H4 (cell line): ENCODE measurements around the gene SLC19A3. TPM values are rescaled to one million over a fixed set of nuclear protein-coding genes. Genes with fewer than 3 reads are reported as not detected.
"Not testable (repeated sequence)": the region's sequence is repeated elsewhere in the genome, so short reads cannot be mapped to it uniquely, and the experiment has no call there.

ENCODE experiments used
- DNase-seq: peaks from one replicate; pipeline ENCODE4 v3.0.0-alpha.2; 2015; ENCODE audit warnings: low spot score
- total RNA-seq: library from RNA; depleted of rRNA; stranded (reverse); fragments of >200 nt; shearing (Covaris generic); gene quantifications from 2 replicates; pipeline ENCODE4 v1.2.3, GENCODE V29; 2014

The SLC19A3 gene
- total RNA-seq, 1 experiment from 2014 or later: 0.27 TPM

GRCh38 chr2:227703280-227703732 is 14.5 kb downstream of the SLC19A3 start:
- peak; percentile 53 for DNase-seq

- no peak for DNase-seq
These were observed 16.3 kb downstream of the SLC19A3 start for GRCh38 chr2:227701556-227701955.

GRCh38 chr2:227696990-227697679 is 20.7 kb downstream of the SLC19A3 start:
- no peak for DNase-seq

GRCh38 chr2:227687189-227687588 is 30.6 kb downstream of the SLC19A3 start:
- DNase-seq: no peak

- no peak for DNase-seq
These were observed 33.6 kb downstream of the SLC19A3 start for GRCh38 chr2:227684258-227684657.

- DNase-seq: no peak
These were observed 39.9 kb downstream of the SLC19A3 start for GRCh38 chr2:227677928-227678327.

- DNase-seq: no peak
These were observed 43.3 kb downstream of the SLC19A3 start for GRCh38 chr2:227674485-227674884.

GRCh38 chr2:227673620-227674019 is 44.2 kb downstream of the SLC19A3 start:
- DNase-seq: not testable (repeated sequence)

- no peak for DNase-seq
These were observed 46.5 kb downstream of the SLC19A3 start for GRCh38 chr2:227671170-227671905.

- not testable (repeated sequence) for DNase-seq
These were observed 51.1 kb downstream of the SLC19A3 start, which contains the start of gene SCYGR5 for GRCh38 chr2:227666631-227667170. Gene SCYGR5, plus strand, starts transcription at chr2:227666804. Its CDS starts 0 bp downstream, at chr2:227666804.

GRCh38 chr2:227665189-227665940 is 52.5 kb downstream of the SLC19A3 start:
- DNase-seq: no peak

GRCh38 chr2:227661827-227662226 is 56.0 kb downstream of the SLC19A3 start:
- no peak for DNase-seq

- DNase-seq: no peak
These were observed 56.7 kb downstream of the SLC19A3 start for GRCh38 chr2:227661025-227661649.

- DNase-seq: no peak
These were observed 60.5 kb downstream of the SLC19A3 start for GRCh38 chr2:227657199-227657845.

- peak; percentile 67 for DNase-seq
These were observed 62.4 kb downstream of the SLC19A3 start for GRCh38 chr2:227655454-227655853.

- DNase-seq: no peak
These were observed 63.4 kb downstream of the SLC19A3 start for GRCh38 chr2:227654426-227654825.

GRCh38 chr2:227653419-227653818 is 64.4 kb downstream of the SLC19A3 start:
- DNase-seq: no peak

GRCh38 chr2:227643990-227644551 is 73.8 kb downstream of the SLC19A3 start:
- DNase-seq: no peak

GRCh38 chr2:227642656-227643055 is 75.2 kb downstream of the SLC19A3 start:
- no peak for DNase-seq

GRCh38 chr2:227634201-227634600 is 83.6 kb downstream of the SLC19A3 start:
- no peak for DNase-seq
